Left ventricle myocardium inferior (tissue), 1 donor: ENCODE measurements around the gene DSTN. TPM values are rescaled to one million over a fixed set of nuclear protein-coding genes. Genes with fewer than 3 reads are reported as not detected.
A peak's percentile ranks its signal among the peaks of the same experiment; 100 is the strongest.

Experiments used
- DNase-seq: peaks from one replicate; pipeline ENCODE4 v3.0.0-alpha.2; 2020
- H3K27ac ChIP-seq: fragments of 200-600 bp; replicated peaks from 2 replicates; pipeline ENCODE4 v1.8.0; 2021
- H3K27me3 ChIP-seq: fragments of 200-600 bp; 2 replicates; pipeline ENCODE4 v1.8.0; 2021; ENCODE audit warnings: low read depth
- H3K36me3 ChIP-seq: fragments of 200-600 bp; 2 replicates; pipeline ENCODE4 v1.8.0; 2021
- H3K4me1 ChIP-seq: fragments of 200-600 bp; 2 replicates; pipeline ENCODE4 v1.8.0; 2021
- H3K4me3 ChIP-seq: fragments of 200-600 bp; 2 replicates; pipeline ENCODE4 v1.8.0; 2021; ENCODE audit warnings: mild to moderate bottlenecking, moderate library complexity
- H3K9me3 ChIP-seq: fragments of 200-600 bp; replicated peaks from 2 replicates; pipeline ENCODE4 v1.8.0; 2021
- CTCF ChIP-seq: fragments of 200-600 bp; IDR thresholded peaks from 2 replicates; pipeline ENCODE4 v1.8.0; 2021; ENCODE audit warnings: antibody characterized with exemption, mild to moderate bottlenecking, borderline replicate concordance
- intact Hi-C: fragments of 100-400 bp; cut with micrococcal nuclease; formaldehyde crosslinking; loops from one replicate; pipeline ENCODE4 v1.11.0; 2022
- total RNA-seq: library from RNA; stranded (reverse); fragmentation: NEBNext Ultra II Directional; extraction: Animal tissue kit (Norgen Biotek cat#: 25700); gene quantifications from one replicate; pipeline ENCODE4 v1.2.1, GENCODE V29; 2021
- donor health status: DM: no; HTN: yes; CAD: no; lungs with severe emphysema.

DSTN gene
- total RNA-seq, 1 donor from 2014 or later: 635 TPM

GRCh38 chr20:17605131-17605660 lies 35.3 kb downstream of the DSTN start:
- Histone ChIP-seq H3K4me1 (peaks cover 71% of the 10 kb centered on the region), H3K27ac (peak overlapping the region; percentile 2), H3K4me3 (no peak overlapping the region), H3K27me3 (no peaks in the 10 kb centered on the region), H3K36me3 (peaks cover 81% of the 10 kb centered on the region), H3K9me3 (no peaks in the 10 kb centered on the region)
- intact Hi-C loops: no loop called here
- no peak for TF ChIP-seq CTCF
- no peak for DNase-seq

GRCh38 chr20:17606001-17606400 lies 36.1 kb downstream of the DSTN start:
- intact Hi-C loops: no loop called here

GRCh38 chr20:17608701-17609497 lies 39.0 kb downstream of the DSTN start:
- H3K27ac ChIP-seq: no peak overlapping the region
- H3K36me3 ChIP-seq: peaks cover 51% of the 10 kb centered on the region
- DNase-seq: no peak
- no peaks in the 10 kb centered on the region for H3K9me3 ChIP-seq
- H3K27me3 ChIP-seq: no peaks in the 10 kb centered on the region
- no peak for TF ChIP-seq CTCF
- H3K4me3 ChIP-seq: no peak overlapping the region
- intact Hi-C loops: no loop called here
- peaks cover 77% of the 10 kb centered on the region for H3K4me1 ChIP-seq

More at GRCh38 chr20:17606001-17606400, 36.1 kb downstream of the DSTN start:
- no peaks in the 10 kb centered on the region for H3K27me3 ChIP-seq
- no peak overlapping the region for H3K4me3 ChIP-seq
- H3K9me3 ChIP-seq: no peaks in the 10 kb centered on the region
- TF ChIP-seq CTCF: no peak
- H3K27ac ChIP-seq: no peak overlapping the region
- peaks cover 75% of the 10 kb centered on the region for H3K4me1 ChIP-seq
- peaks cover 77% of the 10 kb centered on the region for H3K36me3 ChIP-seq
- DNase-seq: no peak

- intact Hi-C loops: loop anchor here (10.0 kb wide), 1 partner anchor 75 kb away; the partner anchor contains the start of gene BFSP1
- no peak for TF ChIP-seq CTCF
- Histone ChIP-seq H3K27ac (peak overlapping the region; percentile 67), H3K9me3 (no peaks in the 10 kb centered on the region), H3K4me1 (peaks cover 81% of the 10 kb centered on the region), H3K36me3 (peaks cover 42% of the 10 kb centered on the region), H3K27me3 (no peaks in the 10 kb centered on the region), H3K4me3 (no peak overlapping the region)
- no peak for DNase-seq
These were observed 40.0 kb downstream of the DSTN start for GRCh38 chr20:17609811-17610377.

GRCh38 chr20:17610566-17611289 lies 40.9 kb downstream of the DSTN start:
- TF ChIP-seq CTCF: no peak
- Histone ChIP-seq H3K4me1 (peaks cover 81% of the 10 kb centered on the region), H3K9me3 (no peaks in the 10 kb centered on the region), H3K27ac (peak overlapping the region; percentile 67), H3K36me3 (peaks cover 36% of the 10 kb centered on the region), H3K4me3 (no peak overlapping the region), H3K27me3 (no peaks in the 10 kb centered on the region)
- intact Hi-C loops: loop anchor here (10.0 kb wide), 1 partner anchor 76 kb away; the partner anchor contains the start of gene BFSP1
- no peak for DNase-seq
